ENCODE data around the gene PPP2R5D. TPM values are rescaled to one million over a fixed set of nuclear protein-coding genes. Genes with fewer than 3 reads are reported as not detected.

Gene PPP2R5D
- total RNA-seq, 1 donor from 2014 or later = 33.4 TPM

DNA sequence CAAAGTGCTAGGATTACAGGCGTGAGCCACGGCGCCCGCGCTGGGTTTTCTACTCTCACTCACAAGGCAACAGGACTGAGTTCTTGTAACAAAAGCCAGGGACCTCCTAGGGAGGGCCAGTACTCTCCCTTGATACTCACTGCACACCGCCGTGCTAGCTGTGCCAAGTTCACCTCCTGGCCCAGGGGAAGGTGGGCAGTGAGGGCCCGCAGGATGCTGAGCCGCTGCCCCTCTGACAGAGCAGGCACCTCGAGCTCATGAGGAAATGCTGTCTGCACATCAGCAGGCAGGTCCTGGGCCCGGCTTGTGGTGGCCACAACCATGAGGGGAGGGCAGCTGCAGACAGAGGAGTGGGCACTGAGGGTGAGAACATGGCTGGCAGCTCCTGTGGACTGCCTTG is 17.1 kb upstream of the PPP2R5D start:
- TF ChIP-seq, protein P1, sequence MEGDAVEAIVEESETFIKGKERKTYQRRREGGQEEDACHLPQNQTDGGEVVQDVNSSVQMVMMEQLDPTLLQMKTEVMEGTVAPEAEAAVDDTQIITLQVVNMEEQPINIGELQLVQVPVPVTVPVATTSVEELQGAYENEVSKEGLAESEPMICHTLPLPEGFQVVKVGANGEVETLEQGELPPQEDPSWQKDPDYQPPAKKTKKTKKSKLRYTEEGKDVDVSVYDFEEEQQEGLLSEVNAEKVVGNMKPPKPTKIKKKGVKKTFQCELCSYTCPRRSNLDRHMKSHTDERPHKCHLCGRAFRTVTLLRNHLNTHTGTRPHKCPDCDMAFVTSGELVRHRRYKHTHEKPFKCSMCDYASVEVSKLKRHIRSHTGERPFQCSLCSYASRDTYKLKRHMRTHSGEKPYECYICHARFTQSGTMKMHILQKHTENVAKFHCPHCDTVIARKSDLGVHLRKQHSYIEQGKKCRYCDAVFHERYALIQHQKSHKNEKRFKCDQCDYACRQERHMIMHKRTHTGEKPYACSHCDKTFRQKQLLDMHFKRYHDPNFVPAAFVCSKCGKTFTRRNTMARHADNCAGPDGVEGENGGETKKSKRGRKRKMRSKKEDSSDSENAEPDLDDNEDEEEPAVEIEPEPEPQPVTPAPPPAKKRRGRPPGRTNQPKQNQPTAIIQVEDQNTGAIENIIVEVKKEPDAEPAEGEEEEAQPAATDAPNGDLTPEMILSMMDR (IDR thresholded peaks at IDR 0.05; ENCODE audit: insufficient read depth, low read length, poor library complexity, severe bottlenecking) = no peak
- H3K4me3 ChIP-seq (ENCODE audit: low read depth, low read length) = no peak overlapping the region
- no peak for DNase-seq (ENCODE audit: low read depth)
- no peaks in the 10 kb centered on the region for H3K27me3 ChIP-seq (ENCODE audit: control insufficient read depth, insufficient read depth, low read length)
- H3K36me3 ChIP-seq (ENCODE audit: control insufficient read depth, insufficient read depth, low read length) = peaks cover 1% of the 10 kb centered on the region

DNA sequence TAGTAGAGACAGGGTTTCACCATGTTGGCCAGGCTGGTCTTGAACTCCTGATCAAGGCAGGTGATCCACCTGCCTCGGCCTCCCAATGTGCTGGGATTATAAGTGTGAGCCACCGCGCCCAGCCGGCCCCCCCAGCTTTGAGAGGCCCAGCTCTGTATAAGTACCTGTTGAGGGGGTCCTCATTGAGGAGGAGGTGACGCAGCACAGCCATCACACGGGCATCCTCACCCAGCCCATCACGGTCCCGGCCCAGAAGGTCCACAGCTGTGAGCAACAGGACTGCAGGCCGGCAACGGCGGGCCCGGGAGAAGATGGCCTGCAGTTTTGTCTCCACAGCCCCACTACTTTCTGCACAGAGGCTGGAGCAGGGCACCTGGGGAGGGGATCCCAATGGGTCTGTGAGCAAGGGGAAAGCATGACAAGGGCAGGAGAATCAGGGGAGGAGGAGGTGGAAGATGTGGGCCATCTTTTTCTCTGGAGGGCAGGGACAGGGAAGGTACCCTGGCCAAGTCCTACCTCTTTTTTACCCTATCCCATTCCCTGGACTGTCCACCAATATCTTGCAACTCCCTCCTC is 16.2 kb upstream of the PPP2R5D start:
- TF ChIP-seq, protein P1 (IDR thresholded peaks at IDR 0.05; ENCODE audit: insufficient read depth, low read length, poor library complexity, severe bottlenecking) = no peak
- H3K36me3 ChIP-seq (ENCODE audit: control insufficient read depth, insufficient read depth, low read length) = peaks cover 1% of the 10 kb centered on the region

DNA sequence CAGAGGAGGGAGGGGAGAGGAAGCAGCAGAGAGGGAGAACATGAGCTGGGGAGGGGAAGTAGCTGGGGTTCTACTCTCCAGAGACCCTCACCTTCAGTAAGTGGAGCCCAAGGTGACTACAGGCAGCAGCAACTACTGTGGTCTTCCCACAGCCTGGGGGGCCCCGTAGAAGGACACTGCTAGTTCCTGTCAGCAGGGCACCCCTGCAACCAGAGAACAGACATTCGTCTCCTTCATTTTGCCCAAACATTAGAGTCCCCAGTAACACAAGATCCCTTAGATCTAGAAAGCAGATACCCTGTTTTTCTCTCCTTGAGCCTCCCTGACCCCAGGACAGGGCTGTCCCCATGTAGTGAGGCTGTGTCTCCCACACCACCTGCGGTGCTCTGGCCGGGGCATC is 15.6 kb upstream of the PPP2R5D start:
- peaks cover 1% of the 10 kb centered on the region for H3K36me3 ChIP-seq (ENCODE audit: control insufficient read depth, insufficient read depth, low read length)
- no peaks in the 10 kb centered on the region for H3K27me3 ChIP-seq (ENCODE audit: control insufficient read depth, insufficient read depth, low read length)

More for the DNA sequence above, 16.2 kb upstream of the PPP2R5D start:
- no peak for DNase-seq (ENCODE audit: low read depth)
- Histone ChIP-seq H3K27me3 (ENCODE audit: control insufficient read depth, insufficient read depth, low read length) (no peaks in the 10 kb centered on the region), H3K4me3 (ENCODE audit: low read depth, low read length) (no peak overlapping the region)

DNA sequence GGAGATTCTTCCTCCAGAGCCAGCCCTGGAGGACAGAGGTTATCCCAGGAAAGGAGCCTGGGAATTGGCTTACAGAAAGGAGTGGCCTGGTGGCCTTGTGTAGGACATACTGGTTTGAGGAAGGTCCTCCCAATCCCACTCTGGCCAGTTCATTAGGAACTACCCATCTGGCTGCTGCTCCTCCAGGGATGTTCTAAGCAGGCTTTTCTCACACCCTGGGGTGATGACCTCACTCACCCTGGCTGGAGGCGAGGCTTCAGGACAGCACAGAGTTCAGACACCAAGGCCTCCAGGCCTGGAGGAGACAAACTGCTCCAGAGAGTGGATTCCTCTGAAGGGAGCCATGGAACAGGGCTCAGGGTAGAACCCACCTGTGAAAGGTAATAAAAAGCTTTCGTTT is 14.9 kb upstream of the PPP2R5D start:
- H3K36me3 ChIP-seq (ENCODE audit: control insufficient read depth, insufficient read depth, low read length) = peaks cover 1% of the 10 kb centered on the region
- TF ChIP-seq, protein P1 (IDR thresholded peaks at IDR 0.05; ENCODE audit: insufficient read depth, low read length, poor library complexity, severe bottlenecking) = no peak
- no peak for DNase-seq (ENCODE audit: low read depth)
- no peak overlapping the region for H3K4me3 ChIP-seq (ENCODE audit: low read depth, low read length)
- H3K27me3 ChIP-seq (ENCODE audit: control insufficient read depth, insufficient read depth, low read length) = no peaks in the 10 kb centered on the region

More for the DNA sequence above, 15.6 kb upstream of the PPP2R5D start:
- DNase-seq (ENCODE audit: low read depth) = no peak
- H3K4me3 ChIP-seq (ENCODE audit: low read depth, low read length) = no peak overlapping the region
- TF ChIP-seq, protein P1 (IDR thresholded peaks at IDR 0.05; ENCODE audit: insufficient read depth, low read length, poor library complexity, severe bottlenecking) = no peak

DNA sequence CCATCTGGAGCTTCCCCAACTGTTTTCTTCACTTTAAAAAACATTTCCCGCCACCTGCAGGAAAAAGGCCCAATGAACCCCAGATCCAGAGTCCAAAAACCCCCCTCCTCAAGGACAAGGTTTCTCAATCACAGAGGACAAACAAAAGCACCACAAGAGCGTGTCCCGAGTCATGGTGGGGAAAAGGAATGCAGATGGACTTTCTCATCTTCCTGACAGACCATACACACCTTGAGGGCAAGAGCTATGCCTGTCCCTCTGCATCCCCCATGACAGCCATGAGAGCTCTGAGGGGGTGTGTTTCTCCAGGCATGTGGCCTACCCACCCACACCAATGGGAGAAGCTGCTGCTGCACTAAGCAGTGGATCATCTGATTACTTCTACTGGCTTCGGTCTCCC is 14.4 kb upstream of the PPP2R5D start:
- TF ChIP-seq, protein P1 (IDR thresholded peaks at IDR 0.05; ENCODE audit: insufficient read depth, low read length, poor library complexity, severe bottlenecking) = no peak
- Histone ChIP-seq H3K27me3 (ENCODE audit: control insufficient read depth, insufficient read depth, low read length) (no peaks in the 10 kb centered on the region), H3K4me3 (ENCODE audit: low read depth, low read length) (no peak overlapping the region), H3K36me3 (ENCODE audit: control insufficient read depth, insufficient read depth, low read length) (peaks cover 1% of the 10 kb centered on the region)
- DNase-seq (ENCODE audit: low read depth) = no peak
